Endothelial cell of umbilical vein (primary cell): Measurements from ENCODE around the gene KRTAP5-1. TPM values are rescaled to one million over a fixed set of nuclear protein-coding genes. Genes with fewer than 3 reads are reported as not detected.
"Not testable (repeated sequence)": the region's sequence is repeated elsewhere in the genome, so short reads cannot be mapped to it uniquely, and the experiment has no call there.

Experiments used
- BruUV-seq: library from RNA; stranded (reverse); fragments of 400-500 nt; replicated peaks from 2 replicates; lab custom pipeline; 2021; lab: Mats Ljungman, UMichigan
- CTCF ChIA-PET: fragments of 300-600, 350-600 bp; sonication (Branson Sonifier 250); formaldehyde crosslinking; loops from one replicate; lab custom pipeline; 2021; ENCODE audit warnings: antibody characterized with exemption, inconsistent platforms; lab: Charles Lee
- POLR2A ChIA-PET: fragments of 300-600, 350-600 bp; sonication (Branson Sonifier 250); formaldehyde crosslinking; loops from one replicate; lab custom pipeline; 2021; ENCODE audit warnings: antibody characterized with exemption, inconsistent platforms; lab: Charles Lee
- DNase-seq: peaks from one replicate; pipeline ENCODE4 v3.0.0-alpha.2; 2011; ENCODE audit warnings: low read depth, low spot score
- FAIRE-seq: peaks from 2 replicates; lab custom pipeline; 2011; peaks lifted over from hg19 to GRCh38; lab: Jason Lieb, UNC
- H2AFZ ChIP-seq: 2 replicates; pipeline ENCODE4 v1.6.0; 2012; ENCODE audit warnings: low read depth, low read length, control low read depth, inconsistent platforms
- H3K27ac ChIP-seq: 2 replicates; pipeline ENCODE4 v1.5.1; 2011; ENCODE audit warnings: low read depth, mild to moderate bottlenecking, control low read depth, low read length, moderate library complexity; ENCODE audit not compliant: insufficient read depth
- H3K27me3 ChIP-seq, 2 experiments: 2 replicates each; pipeline versions ENCODE4 v1.6.0 to v1.6.1; 2011; ENCODE audit warnings: low read length in 2 of 2, mixed read lengths in 1 of 2; ENCODE audit not compliant: control insufficient read depth in 2 of 2, insufficient read depth in 2 of 2
- H3K36me3 ChIP-seq, 2 experiments: 2 replicates in 1 of 2; 3 replicates in 1 of 2; pipeline ENCODE4 v1.5.1; 2011; ENCODE audit warnings: low read length in 2 of 2, mild to moderate bottlenecking in 1 of 2, moderate library complexity in 1 of 2; ENCODE audit not compliant: control insufficient read depth in 2 of 2, insufficient read depth in 2 of 2; ENCODE audit errors: extremely low read depth in 1 of 2
- H3K4me1 ChIP-seq: 3 replicates; pipeline ENCODE4 v1.5.1; 2011; ENCODE audit warnings: mild to moderate bottlenecking, low read length; ENCODE audit not compliant: control insufficient read depth, insufficient read depth; ENCODE audit errors: extremely low read depth
- H3K4me2 ChIP-seq: 2 replicates; pipeline ENCODE4 v1.6.1; 2011; ENCODE audit warnings: low read length, control low read depth, mixed read lengths; ENCODE audit not compliant: insufficient read depth
- H3K4me3 ChIP-seq, 3 experiments: fragments of 200-600 bp in 1 of 3; sonication (generic), shearing (Covaris generic) in 1 of 3; replicated peaks in 1 of 3; 2 replicates each; pipeline ENCODE4 v1.5.1; 2011 to 2016; ENCODE audit warnings: control low read depth in 3 of 3, low read length in 3 of 3, mild to moderate bottlenecking in 2 of 3, inconsistent platforms in 1 of 3, low read depth in 1 of 3, moderate library complexity in 1 of 3; ENCODE audit not compliant: insufficient read depth in 1 of 3
- H3K79me2 ChIP-seq: 2 replicates; pipeline ENCODE4 v1.6.0; 2012; ENCODE audit warnings: low read length, inconsistent platforms; ENCODE audit not compliant: control insufficient read depth, insufficient read depth
- H3K9ac ChIP-seq: replicated peaks from 2 replicates; pipeline ENCODE3; 2011; ENCODE audit warnings: low read length, control low read depth; ENCODE audit not compliant: insufficient read depth; ENCODE audit errors: extremely low read depth
- H3K9me1 ChIP-seq: replicated peaks from 3 replicates; pipeline ENCODE4 v1.6.0; 2011; ENCODE audit warnings: mild to moderate bottlenecking, low read length; ENCODE audit not compliant: control insufficient read depth, insufficient read depth; ENCODE audit errors: extremely low read depth
- H3K9me3 ChIP-seq: replicated peaks from 2 replicates; pipeline ENCODE4 v1.5.1; 2012; ENCODE audit warnings: low read length, inconsistent platforms; ENCODE audit not compliant: control insufficient read depth, insufficient read depth
- H4K20me1 ChIP-seq: replicated peaks from 2 replicates; pipeline ENCODE3; 2011; ENCODE audit warnings: mild to moderate bottlenecking, low read length; ENCODE audit not compliant: control insufficient read depth, insufficient read depth; ENCODE audit errors: extremely low read depth
- CTCF ChIP-seq, 2 donors: IDR thresholded peaks; 1 replicate in 1 of 2; 2 replicates in 1 of 2; pipeline ENCODE4 v1.5.1; 2011; ENCODE audit warnings: low read length in 2 of 2, mild to moderate bottlenecking in 2 of 2, moderate library complexity in 2 of 2, control low read depth in 1 of 2, inconsistent platforms in 1 of 2, low read depth in 1 of 2; ENCODE audit not compliant: insufficient read depth in 1 of 2; ENCODE audit errors: extremely low read depth in 1 of 2
- EZH2 ChIP-seq: IDR thresholded peaks from 2 replicates; pipeline ENCODE4 v1.6.1; 2012; ENCODE audit warnings: borderline replicate concordance, low read depth, mild to moderate bottlenecking, moderate library complexity, low read length, inconsistent platforms; ENCODE audit not compliant: severe bottlenecking
- FOS ChIP-seq: IDR thresholded peaks from 2 replicates; pipeline ENCODE4 v1.6.1; 2011; ENCODE audit warnings: mild to moderate bottlenecking, low read length, moderate library complexity, borderline replicate concordance; ENCODE audit not compliant: insufficient read depth
- GATA2 ChIP-seq: IDR thresholded peaks from 2 replicates; pipeline ENCODE4 v1.7.0; 2011; ENCODE audit warnings: low read depth, mild to moderate bottlenecking, moderate library complexity, mixed read lengths, low read length; ENCODE audit not compliant: insufficient read length, insufficient read depth
- JUN ChIP-seq: IDR thresholded peaks from 2 replicates; pipeline ENCODE4 v1.6.1; 2011; ENCODE audit warnings: borderline replicate concordance, low read depth; ENCODE audit not compliant: insufficient read length, insufficient read depth
- MYC ChIP-seq: IDR thresholded peaks from one replicate; pipeline ENCODE4 v1.6.1; 2011; ENCODE audit warnings: mild to moderate bottlenecking, low read depth, low read length
- POLR2A ChIP-seq: IDR thresholded peaks from 2 replicates; pipeline ENCODE4 v1.6.1; 2012; ENCODE audit warnings: low read depth, mild to moderate bottlenecking, control low read depth, low read length
- POLR2AphosphoS5 ChIP-seq: IDR thresholded peaks from 2 replicates; pipeline ENCODE4 v1.6.1; 2012; ENCODE audit warnings: low read depth, mild to moderate bottlenecking, control low read depth, low read length, moderate library complexity; ENCODE audit not compliant: insufficient read depth
- dilution Hi-C: fragments of 300-500 bp; cut with MboI; formaldehyde crosslinking; loops from one replicate; pipeline ENCODE4 v1.15.0; 2019; ENCODE audit warnings: low sequenced_read_pairs; ENCODE audit not compliant: extremely low pct_ligation_motif_present
- intact Hi-C: fragments of 100-400 bp; cut with micrococcal nuclease; formaldehyde crosslinking; loops from one replicate; pipeline ENCODE4 v1.10.0; 2022
- polyA plus RNA-seq, 4 experiments: library from polyadenylated mRNA; depleted of rRNA in 3 of 4; stranded (reverse) in 3 of 4; unstranded in 1 of 4; fragments of >200 nt; gene quantifications; 2 replicates each; pipeline versions ENCODE4 v1.2.1 to v1.2.3, GENCODE V29; 2011 to 2012; ENCODE audit warnings: missing spikeins in 1 of 4
- total RNA-seq: library from RNA; stranded (reverse); gene quantifications from 2 replicates; pipeline ENCODE4 v1.2.3, GENCODE V29; 2021

Gene KRTAP5-1
- total and polyA plus RNA-seq, 2 donors (not counting 3 experiments of a cell fraction or from before 2014, with no cell fraction given) = not detected

GRCh38 chr11:1608363-1608762 is 23.3 kb upstream of the KRTAP5-1 start, which contains the start of gene KRTAP5-3:
Gene KRTAP5-3, minus strand, starts transcription at chr11:1608463. Its CDS starts 78 bp downstream, at chr11:1608385.
- dilution Hi-C loops (no loop called here), intact Hi-C loops (no loop called here)
- POLR2A ChIA-PET = no interaction called here
- FAIRE-seq = no peak
- H3K27ac ChIP-seq = no peak within 1 kb of the TSS
- H2AFZ ChIP-seq = no peak within 1 kb of the TSS
- DNase-seq = no peak
- H3K4me3 ChIP-seq = no peak within 1 kb of the TSS
- TF ChIP-seq GATA2 (no peak), FOS (no peak), POLR2AphosphoS5 (no peak), EZH2 (no peak), JUN (no peak), CTCF (IDR thresholded peaks at IDR 0.05; ENCODE audit: extremely low read depth in 1 of 2, insufficient read depth in 1 of 2, low read depth in 1 of 2, low read length in 2 of 2) (no peak), MYC (no peak), POLR2A (no peak)
- no peak within 1 kb of the TSS for H3K9ac ChIP-seq
- H3K4me1 ChIP-seq = no peaks in the 10 kb centered on the region
- H3K9me3 ChIP-seq = no peaks in the 10 kb centered on the region
- H4K20me1 ChIP-seq = no peaks in the 10 kb centered on the region
- no peaks in the 10 kb centered on the region for H3K79me2 ChIP-seq
- H3K4me2 ChIP-seq = no peak within 1 kb of the TSS
- H3K36me3 ChIP-seq = no peaks in the 10 kb centered on the region
- no peaks in the 10 kb centered on the region for H3K9me1 ChIP-seq
- CTCF ChIA-PET = interaction anchor here (1.5 kb wide), 1 partner anchor 13 kb away, joined by 9 read pairs; no protein-coding TSS in a partner anchor
- H3K27me3 ChIP-seq = no peaks in the 10 kb centered on the region
- BruUV-seq = no TSS peak

- dilution Hi-C loops, H3K4me2 ChIP-seq, intact Hi-C loops, POLR2A ChIA-PET, H4K20me1 ChIP-seq, H2AFZ ChIP-seq, H3K9me3 ChIP-seq, H3K9me1 ChIP-seq, H3K79me2 ChIP-seq, BruUV-seq, FAIRE-seq, DNase-seq, H3K9ac ChIP-seq, H3K36me3 ChIP-seq, H3K27ac ChIP-seq, H3K4me1 ChIP-seq, H3K27me3 ChIP-seq, H3K4me3 ChIP-seq: not testable (repeated sequence)
- CTCF ChIA-PET = interaction anchor here (0.8 kb wide), 1 partner anchor 13 kb away, joined by 3 read pairs; no protein-coding TSS in a partner anchor
Measured at GRCh38 chr11:1607901-1608300, 22.8 kb upstream of the KRTAP5-1 start.

GRCh38 chr11:1607156-1607845 is 22.2 kb upstream of the KRTAP5-1 start:
- H3K27me3 ChIP-seq, BruUV-seq, H3K79me2 ChIP-seq, H3K9ac ChIP-seq, H3K4me3 ChIP-seq, H3K27ac ChIP-seq, DNase-seq, H3K4me2 ChIP-seq, H3K9me1 ChIP-seq, H3K4me1 ChIP-seq, POLR2A ChIA-PET, FAIRE-seq, intact Hi-C loops, H3K36me3 ChIP-seq, H4K20me1 ChIP-seq, H3K9me3 ChIP-seq, dilution Hi-C loops, H2AFZ ChIP-seq: not testable (repeated sequence)
- CTCF ChIA-PET = interaction anchor here (0.8 kb wide), 1 partner anchor 12 kb away, joined by 3 read pairs; no protein-coding TSS in a partner anchor
